Retinal pigment epithelial cell (primary cell): ENCODE results near the gene COMMD7.
"Not testable (repeated sequence)": the region's sequence is repeated elsewhere in the genome, so short reads cannot be mapped to it uniquely, and the experiment has no call there.

Source experiments
- DNase-seq: peaks from one replicate; pipeline ENCODE4 v3.0.0-alpha.2; 2010; ENCODE audit warnings: low read depth
- H3K4me3 ChIP-seq: 2 replicates; pipeline ENCODE4 v1.5.1; 2011; ENCODE audit warnings: mild to moderate bottlenecking, low read length, control low read depth, moderate library complexity
- CTCF ChIP-seq: conservative IDR thresholded peaks from 2 replicates; pipeline ENCODE4 v1.5.1; 2011; ENCODE audit warnings: low read depth, low read length, control low read depth, inconsistent platforms

Gene COMMD7

GRCh38 chr20:32775336-32775991 lies 32.2 kb upstream of the COMMD7 start:
- TF ChIP-seq CTCF, result no peak
- no peak for DNase-seq
- H3K4me3 ChIP-seq, result no peak overlapping the region

- no peak for TF ChIP-seq CTCF
- DNase-seq, result no peak
- H3K4me3 ChIP-seq, result no peak overlapping the region
Observed at GRCh38 chr20:32773855-32774254, 30.6 kb upstream of the COMMD7 start.

DNA sequence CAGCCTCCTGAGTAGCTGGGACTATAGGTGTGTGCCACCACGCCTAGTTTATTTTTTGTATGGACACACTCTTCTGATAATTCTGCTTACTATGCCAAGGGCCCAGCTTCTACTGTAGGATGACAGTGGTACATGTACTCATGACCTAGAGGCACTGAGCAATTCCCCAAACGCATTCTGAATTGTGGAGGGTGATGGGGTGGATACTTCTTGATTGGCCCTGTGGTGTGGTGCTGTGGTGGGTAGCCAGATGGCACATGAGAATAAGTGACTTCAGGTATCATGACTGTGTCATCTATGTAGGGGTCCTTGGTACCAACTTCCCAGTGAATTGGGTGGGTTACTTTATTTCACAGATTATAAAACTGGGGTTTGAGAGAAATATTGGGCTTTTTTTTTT lies 30.0 kb upstream of the COMMD7 start:
- DNase-seq, result no peak
- no peak for TF ChIP-seq CTCF
- no peak overlapping the region for H3K4me3 ChIP-seq

DNA sequence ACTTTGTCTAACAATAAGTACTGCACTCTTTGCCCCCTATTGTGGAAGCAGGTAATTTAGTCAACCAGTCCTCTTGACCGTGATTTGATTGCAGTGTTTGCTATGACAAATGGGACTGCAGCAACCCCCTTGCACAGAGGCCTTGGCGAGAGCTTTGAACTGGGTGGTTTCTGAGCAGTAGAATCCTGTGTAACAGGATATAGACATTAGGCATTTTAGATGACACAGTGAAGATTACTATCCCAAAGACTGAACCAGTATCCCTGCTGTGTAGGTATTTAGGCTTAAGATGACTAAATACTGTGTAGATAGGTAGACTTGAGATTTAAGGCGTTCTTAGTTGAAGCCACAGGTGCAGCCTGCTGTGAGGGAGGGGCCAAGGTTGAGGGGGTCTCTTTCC lies 28.8 kb upstream of the COMMD7 start:
- no peak for TF ChIP-seq CTCF
- DNase-seq, result no peak
- no peak overlapping the region for H3K4me3 ChIP-seq

GRCh38 chr20:32767418-32768198 lies 24.3 kb upstream of the COMMD7 start:
- H3K4me3 ChIP-seq, result no peak overlapping the region
- DNase-seq, result no peak
- TF ChIP-seq CTCF, result no peak

DNA sequence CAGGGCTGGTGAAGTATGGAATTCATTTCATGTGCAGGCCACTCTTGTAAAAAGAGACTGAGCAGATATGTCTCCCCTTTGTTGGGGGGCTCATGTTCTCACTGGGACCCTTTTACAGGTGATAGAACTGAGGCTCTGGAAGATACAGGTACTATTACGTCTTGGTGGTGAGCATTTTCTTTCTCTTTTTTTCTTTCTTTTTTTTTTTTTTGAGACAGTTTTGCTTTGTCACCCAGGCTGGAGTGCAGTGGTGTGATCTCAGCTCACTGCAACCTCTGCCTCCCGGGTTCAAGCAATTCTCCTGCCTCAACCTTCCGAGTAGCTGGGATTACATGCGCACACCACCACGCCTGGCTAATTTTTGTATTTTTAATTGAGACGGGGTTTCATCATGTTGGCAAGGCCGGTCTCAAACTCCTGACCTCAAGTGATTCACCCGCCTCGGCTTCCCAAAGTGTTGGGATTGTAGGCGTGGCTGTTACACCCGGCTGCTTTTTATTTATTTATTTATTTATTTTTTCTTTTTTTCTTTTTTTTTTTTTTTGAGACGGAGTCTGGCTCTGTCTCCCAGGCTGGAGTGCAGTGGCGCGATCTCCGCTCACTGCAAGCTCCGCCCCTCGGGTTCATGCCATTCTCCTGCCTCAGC lies 22.1 kb upstream of the COMMD7 start:
- not testable (repeated sequence) for H3K4me3 ChIP-seq, DNase-seq

DNA sequence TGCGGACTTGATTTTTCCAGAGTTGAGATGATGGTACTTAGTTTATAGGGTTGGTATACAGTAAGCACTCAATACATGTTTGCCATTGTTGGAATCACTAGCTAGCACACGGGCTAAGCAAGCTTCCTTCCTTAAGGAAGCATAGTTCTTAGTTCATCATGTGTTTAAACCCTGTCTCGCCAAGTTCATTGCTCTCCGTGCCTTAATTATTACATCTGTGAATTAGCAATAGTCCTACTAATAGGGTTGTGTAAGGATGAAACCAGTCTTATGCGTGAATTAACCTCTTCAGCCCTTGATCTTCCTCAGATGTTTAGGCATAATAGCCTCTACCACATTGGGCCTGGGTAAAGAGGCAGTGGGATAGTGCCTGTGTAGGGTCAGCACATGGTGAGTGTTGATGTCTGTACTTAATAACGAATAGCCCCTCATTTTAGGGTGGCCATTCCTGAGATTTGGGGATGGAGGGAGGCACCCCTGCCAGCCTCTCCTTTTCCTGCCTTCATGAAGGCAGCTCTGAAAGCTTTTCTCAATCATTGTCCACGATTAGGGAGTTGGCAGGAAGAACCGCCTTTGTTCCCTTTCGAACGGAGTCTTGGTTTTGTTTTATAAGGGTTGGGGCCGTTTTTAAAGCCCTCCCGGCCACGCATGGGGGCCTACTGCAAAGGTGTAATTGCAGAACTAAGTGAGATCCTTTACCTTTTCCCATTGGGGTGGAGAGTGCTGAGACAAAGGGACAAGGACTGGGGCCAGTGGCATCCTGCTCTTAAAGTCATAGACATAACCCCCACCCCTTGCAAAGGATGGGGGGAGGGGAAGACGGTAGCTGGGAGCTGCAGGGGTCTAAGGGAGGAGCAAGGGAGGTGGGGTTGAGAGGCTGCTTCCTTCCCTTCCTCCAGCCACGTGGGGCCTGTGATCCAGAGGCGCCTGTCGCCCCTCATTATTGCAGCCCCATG lies 21.0 kb upstream of the COMMD7 start:
- peak overlapping the region; percentile 78 for H3K4me3 ChIP-seq
- TF ChIP-seq CTCF, result no peak
- DNase-seq, result no peak
